ENCODE results near the gene SRSF10.
"Not testable (repeated sequence)": the region's sequence is repeated elsewhere in the genome, so short reads cannot be mapped to it uniquely, and the experiment has no call there.

The SRSF10 gene

GRCh38 chr1:23979881-23980727 lies at the start of gene SRSF10:
Gene SRSF10, minus strand, starts transcription at chr1:23980327. Its CDS starts 72 bp downstream, at chr1:23980255.
- peak; percentile 100 for DNase-seq (ENCODE audit: low read depth, low spot score)

- DNase-seq (ENCODE audit: low read depth, low spot score) = peak; percentile 66
Observed at GRCh38 chr1:24027838-24028468, 47.8 kb upstream of the SRSF10 start.

- peak; percentile 94 for DNase-seq (ENCODE audit: low read depth, low spot score)
Observed at GRCh38 chr1:24022581-24023361, 42.6 kb upstream of the SRSF10 start.

GRCh38 chr1:24021403-24022266 lies 41.5 kb upstream of the SRSF10 start:
- DNase-seq (ENCODE audit: low read depth, low spot score) = peak; percentile 27

GRCh38 chr1:24020470-24020869 lies 40.3 kb upstream of the SRSF10 start:
- DNase-seq (ENCODE audit: low read depth, low spot score) = no peak

GRCh38 chr1:24020025-24020424 lies 39.9 kb upstream of the SRSF10 start:
- DNase-seq (ENCODE audit: low read depth, low spot score) = peak; percentile 68

GRCh38 chr1:24018611-24019580 lies 38.8 kb upstream of the SRSF10 start:
- peak; percentile 100 for DNase-seq (ENCODE audit: low read depth, low spot score)

- no peak for DNase-seq (ENCODE audit: low read depth, low spot score)
Observed at GRCh38 chr1:24015221-24016210, 35.4 kb upstream of the SRSF10 start.

GRCh38 chr1:24012878-24013277 lies 32.8 kb upstream of the SRSF10 start:
- DNase-seq (ENCODE audit: low read depth, low spot score) = not testable (repeated sequence)

GRCh38 chr1:24010650-24011049 lies 30.5 kb upstream of the SRSF10 start:
- DNase-seq (ENCODE audit: low read depth, low spot score) = no peak

GRCh38 chr1:24009406-24009805 lies 29.3 kb upstream of the SRSF10 start:
- peak; percentile 70 for DNase-seq (ENCODE audit: low read depth, low spot score)

GRCh38 chr1:24008574-24009184 lies 28.6 kb upstream of the SRSF10 start:
- DNase-seq (ENCODE audit: low read depth, low spot score) = peak; percentile 65

GRCh38 chr1:24007079-24007478 lies 27.0 kb upstream of the SRSF10 start:
- no peak for DNase-seq (ENCODE audit: low read depth, low spot score)

GRCh38 chr1:24005163-24005562 lies 25.0 kb upstream of the SRSF10 start:
- DNase-seq (ENCODE audit: low read depth, low spot score) = no peak

GRCh38 chr1:24004132-24004531 lies 24.0 kb upstream of the SRSF10 start:
- no peak for DNase-seq (ENCODE audit: low read depth, low spot score)

- DNase-seq (ENCODE audit: low read depth, low spot score) = peak; percentile 79
Observed at GRCh38 chr1:24003331-24003972, 23.3 kb upstream of the SRSF10 start.

- no peak for DNase-seq (ENCODE audit: low read depth, low spot score)
Observed at GRCh38 chr1:24002695-24003094, 22.6 kb upstream of the SRSF10 start.

- DNase-seq (ENCODE audit: low read depth, low spot score) = no peak
Observed at GRCh38 chr1:23999156-23999671, 19.1 kb upstream of the SRSF10 start.
